PC-3 (cell line): Measurements from ENCODE around the gene ATP6V1G3. TPM values are rescaled to one million over a fixed set of nuclear protein-coding genes. Genes with fewer than 3 reads are reported as not detected.

Experiments
- ATAC-seq: fragments of 200-7000 bp; cut with Tn5 transposase; 2 replicates; pipeline ENCODE4 v1.9.1; 2020; ENCODE audit warnings: mild to moderate bottlenecking, moderate library complexity
- BruUV-seq: library from RNA; stranded (reverse); fragments of 400-500 nt; replicated peaks from 2 replicates; lab custom pipeline; 2021; lab: Mats Ljungman, UMichigan
- CTCF ChIA-PET: fragments of 300-600 bp; sonication (Branson Sonifier 250); formaldehyde crosslinking; loops from one replicate; lab custom pipeline; 2022; ENCODE audit warnings: antibody characterized with exemption; lab: Charles Lee
- POLR2A ChIA-PET: fragments of 300-600 bp; sonication (Branson Sonifier 250); formaldehyde crosslinking; loops from one replicate; lab custom pipeline; 2022; ENCODE audit warnings: antibody characterized with exemption; ENCODE audit not compliant: unreplicated experiment; lab: Charles Lee
- DNase-seq: peaks from one replicate; pipeline ENCODE4 v3.0.0-alpha.2; 2015
- H2AFZ ChIP-seq: fragments of 300-600 bp; sonication (generic); 2 replicates; pipeline ENCODE4 v1.6.0; 2016; ENCODE audit warnings: antibody characterized with exemption, low read length
- H3F3A ChIP-seq: fragments of 300-600 bp; sonication (generic); one replicate; pipeline ENCODE4 v1.6.0; 2017; ENCODE audit warnings: antibody characterized with exemption, low read length, control low read depth, mild to moderate bottlenecking; ENCODE audit not compliant: unreplicated experiment
- H3K27ac ChIP-seq: fragments of 300-600 bp; sonication (generic); 2 replicates; pipeline ENCODE4 v1.5.1; 2016; ENCODE audit warnings: mild to moderate bottlenecking, low read length
- H3K27me3 ChIP-seq: fragments of 300-600 bp; sonication (generic); 2 replicates; pipeline ENCODE4 v1.6.1; 2016; ENCODE audit warnings: low read length, mixed read lengths
- H3K36me3 ChIP-seq: fragments of 300-600 bp; sonication (generic); 2 replicates; pipeline ENCODE4 v1.6.1; 2016; ENCODE audit warnings: low read depth, mixed run types, low read length, mixed read lengths
- H3K4me1 ChIP-seq: fragments of 300-600 bp; sonication (generic); 2 replicates; pipeline ENCODE4 v1.5.1; 2016; ENCODE audit warnings: low read length; ENCODE audit not compliant: insufficient read depth
- H3K4me2 ChIP-seq: fragments of 300-600 bp; sonication (generic); 2 replicates; pipeline ENCODE4 v1.6.0; 2016; ENCODE audit warnings: low read length
- H3K4me3 ChIP-seq: fragments of 300-600 bp; sonication (generic); 2 replicates; pipeline ENCODE4 v1.5.1; 2016; ENCODE audit warnings: mild to moderate bottlenecking, low read length, mixed read lengths
- H3K79me2 ChIP-seq: fragments of 300-600 bp; sonication (generic); 2 replicates; pipeline ENCODE4 v1.6.1; 2017; ENCODE audit warnings: low read length, mixed read lengths
- H3K9ac ChIP-seq: fragments of 300-600 bp; sonication (generic); 2 replicates; pipeline ENCODE4 v1.6.0; 2016; ENCODE audit warnings: mild to moderate bottlenecking, low read length
- H3K9me2 ChIP-seq: fragments of 300-600 bp; sonication (generic); replicated peaks from 2 replicates; pipeline ENCODE4 v1.6.1; 2016; ENCODE audit warnings: mixed run types, low read length, mixed read lengths
- H3K9me3 ChIP-seq: fragments of 300-600 bp; sonication (generic); 2 replicates; pipeline ENCODE4 v1.6.1; 2016; ENCODE audit warnings: low read length, mixed read lengths
- H4K20me1 ChIP-seq: fragments of 300-600 bp; sonication (generic); 2 replicates; pipeline ENCODE4 v1.6.1; 2016; ENCODE audit warnings: low read length, mixed read lengths
- CTCF ChIP-seq: fragments of 300-600 bp; sonication (generic); conservative IDR thresholded peaks from 2 replicates; pipeline ENCODE4 v1.5.1; 2017; ENCODE audit warnings: antibody characterized with exemption, low read depth, mild to moderate bottlenecking, low read length
- EZH2 ChIP-seq: fragments of 300-600 bp; sonication (generic); IDR thresholded peaks from one replicate; pipeline ENCODE4 v1.6.1; 2017; ENCODE audit warnings: antibody characterized with exemption, mild to moderate bottlenecking, low read length; ENCODE audit not compliant: unreplicated experiment
- EZH2phosphoT487 ChIP-seq: fragments of 300-600 bp; sonication (generic); IDR thresholded peaks from 2 replicates; pipeline ENCODE4 v1.6.1; 2018; ENCODE audit warnings: mild to moderate bottlenecking, antibody characterized with exemption, low read length, borderline replicate concordance
- intact Hi-C: fragments of 100-400 bp; cut with micrococcal nuclease; formaldehyde crosslinking; loops from 2 replicates; pipeline ENCODE4 v1.9.0; 2023
- total RNA-seq: library from RNA; depleted of rRNA; stranded (reverse); fragments of >200 nt; gene quantifications from 2 replicates; pipeline ENCODE4 v1.2.3, GENCODE V29; 2014

Gene ATP6V1G3
- total RNA-seq, 1 experiment from 2014 or later: not detected

DNA sequence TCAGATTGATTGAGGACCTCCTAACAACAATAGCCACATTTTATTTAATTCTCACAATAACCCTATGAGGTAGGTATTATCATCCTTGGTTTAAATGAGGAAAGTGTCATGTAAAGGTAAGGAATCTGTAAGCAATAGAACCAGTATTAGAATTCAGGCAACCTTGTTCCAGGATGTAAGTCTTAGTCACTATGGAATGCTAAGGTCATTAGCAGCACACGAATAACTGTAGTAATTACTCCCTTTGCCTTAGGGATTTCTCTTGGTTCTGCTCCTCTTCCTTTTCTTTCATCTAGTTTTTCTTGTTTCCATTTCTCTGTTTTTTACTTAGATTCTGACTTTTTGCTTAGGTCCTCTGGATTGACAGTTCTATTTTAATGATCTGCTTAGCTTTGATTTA lies 23.1 kb upstream of the ATP6V1G3 start:
- DNase-seq (peak; percentile 24), ATAC-seq (peak; percentile 18; the same call in 1 of the 2 replicates)
- Histone ChIP-seq H3K36me3 (no peaks in the 10 kb centered on the region), H4K20me1 (no peaks in the 10 kb centered on the region), H2AFZ (no peak overlapping the region), H3K4me1 (peaks cover 7% of the 10 kb centered on the region; the same call in 1 of the 2 replicates), H3K79me2 (no peaks in the 10 kb centered on the region), H3K9ac (no peak overlapping the region), H3F3A (no peaks in the 10 kb centered on the region), H3K4me2 (no peak overlapping the region), H3K4me3 (no peak overlapping the region), H3K27me3 (no peaks in the 10 kb centered on the region), H3K9me3 (no peaks in the 10 kb centered on the region), H3K27ac (no peak overlapping the region), H3K9me2 (no peaks in the 10 kb centered on the region)
- TF ChIP-seq EZH2phosphoT487: no peak
- no peak for TF ChIP-seq EZH2
- no peak for TF ChIP-seq CTCF
- ChIA-PET CTCF (no interaction called here), POLR2A (no interaction called here)
- BruUV-seq: no TSS peak
- intact Hi-C loops: no loop called here

GRCh38 chr1:198560161-198560560 lies 19.7 kb upstream of the ATP6V1G3 start:
- intact Hi-C loops: no loop called here
- CTCF ChIA-PET: interaction anchor here (0.6 kb wide), 1 partner anchor 95 kb away, joined by 3 read pairs; no protein-coding TSS in a partner anchor
- H3K36me3 ChIP-seq: no peaks in the 10 kb centered on the region
- TF ChIP-seq EZH2: no peak
- no peak for TF ChIP-seq EZH2phosphoT487
- no peak for TF ChIP-seq CTCF
- H2AFZ ChIP-seq: no peak overlapping the region
- BruUV-seq: no TSS peak
- H3K27ac ChIP-seq: no peak overlapping the region
- no peak for ATAC-seq
- H3K4me2 ChIP-seq: no peak overlapping the region
- DNase-seq: peak; percentile 18
- H3K79me2 ChIP-seq: no peaks in the 10 kb centered on the region
- no peaks in the 10 kb centered on the region for H3K9me2 ChIP-seq
- H3K4me3 ChIP-seq: no peak overlapping the region
- no peak overlapping the region for H3K9ac ChIP-seq
- H3F3A ChIP-seq: no peaks in the 10 kb centered on the region
- H4K20me1 ChIP-seq: no peaks in the 10 kb centered on the region
- no peaks in the 10 kb centered on the region for H3K9me3 ChIP-seq
- POLR2A ChIA-PET: no interaction called here
- H3K27me3 ChIP-seq: no peaks in the 10 kb centered on the region
- H3K4me1 ChIP-seq: peaks cover 7% of the 10 kb centered on the region; the same call in 1 of the 2 replicates

DNA sequence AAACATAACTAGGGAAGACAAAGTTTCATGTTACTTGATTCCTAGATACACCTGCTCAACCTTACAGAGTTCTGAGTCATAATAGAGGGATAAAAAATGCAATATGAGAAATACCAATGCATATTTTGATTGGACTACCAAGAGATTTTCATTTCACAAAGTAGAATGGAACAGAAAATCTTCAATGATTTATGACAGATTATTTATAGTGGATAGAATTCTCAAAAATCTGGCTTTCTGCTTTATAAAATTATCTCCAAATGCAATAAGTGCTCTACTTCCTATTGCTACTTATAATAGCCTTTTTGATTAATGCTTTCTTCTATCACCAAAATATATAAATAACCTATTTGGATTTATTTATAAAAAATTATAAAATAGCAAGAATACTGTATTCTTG lies 18.9 kb upstream of the ATP6V1G3 start:
- H3K4me1 ChIP-seq: peaks cover 7% of the 10 kb centered on the region; the same call in 1 of the 2 replicates
- POLR2A ChIA-PET: no interaction called here
- no peaks in the 10 kb centered on the region for H3K79me2 ChIP-seq
- no peaks in the 10 kb centered on the region for H3K9me3 ChIP-seq
- intact Hi-C loops: no loop called here
- no peaks in the 10 kb centered on the region for H3K9me2 ChIP-seq
- no peak overlapping the region for H3K27ac ChIP-seq
- no peaks in the 10 kb centered on the region for H3K27me3 ChIP-seq
- ATAC-seq (no peak), DNase-seq (no peak)
- no peak overlapping the region for H3K4me3 ChIP-seq
- no peaks in the 10 kb centered on the region for H3F3A ChIP-seq
- no peaks in the 10 kb centered on the region for H3K36me3 ChIP-seq
- no TSS peak for BruUV-seq
- H3K9ac ChIP-seq: no peak overlapping the region
- H3K4me2 ChIP-seq: no peak overlapping the region
- CTCF ChIA-PET: no interaction called here
- TF ChIP-seq EZH2 (no peak), EZH2phosphoT487 (no peak), CTCF (no peak)
- no peak overlapping the region for H2AFZ ChIP-seq
- no peaks in the 10 kb centered on the region for H4K20me1 ChIP-seq
